HG03066 (cell line): Measurements from ENCODE around the gene ILKAP.

Experiments
- ATAC-seq: cut with Tn5 transposase; IDR thresholded peaks from one replicate; pipeline ENCODE4 v1.9.1; 2021; ENCODE audit warnings: low read depth; ENCODE audit not compliant: unreplicated experiment

Gene ILKAP

DNA sequence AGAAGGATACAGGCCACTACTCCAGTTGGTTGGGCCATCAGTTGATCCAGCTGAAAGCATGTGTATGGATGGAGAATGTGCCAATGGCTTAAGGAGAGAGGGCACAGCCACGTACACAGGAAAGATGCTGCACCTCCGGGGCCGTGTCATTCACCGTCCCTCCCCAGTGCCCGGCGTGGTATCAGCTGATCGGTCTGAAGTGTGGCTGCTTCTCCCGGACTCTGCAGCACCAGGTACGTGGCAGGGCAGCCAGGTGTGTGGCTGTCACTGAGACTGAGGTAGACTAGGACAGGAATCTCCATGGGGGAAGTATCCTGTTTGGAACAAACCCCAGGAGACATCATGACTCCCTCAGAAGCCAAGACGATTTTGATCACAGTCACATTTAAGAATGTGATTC lies 48.9 kb downstream of the ILKAP start:
- no peak for ATAC-seq

DNA sequence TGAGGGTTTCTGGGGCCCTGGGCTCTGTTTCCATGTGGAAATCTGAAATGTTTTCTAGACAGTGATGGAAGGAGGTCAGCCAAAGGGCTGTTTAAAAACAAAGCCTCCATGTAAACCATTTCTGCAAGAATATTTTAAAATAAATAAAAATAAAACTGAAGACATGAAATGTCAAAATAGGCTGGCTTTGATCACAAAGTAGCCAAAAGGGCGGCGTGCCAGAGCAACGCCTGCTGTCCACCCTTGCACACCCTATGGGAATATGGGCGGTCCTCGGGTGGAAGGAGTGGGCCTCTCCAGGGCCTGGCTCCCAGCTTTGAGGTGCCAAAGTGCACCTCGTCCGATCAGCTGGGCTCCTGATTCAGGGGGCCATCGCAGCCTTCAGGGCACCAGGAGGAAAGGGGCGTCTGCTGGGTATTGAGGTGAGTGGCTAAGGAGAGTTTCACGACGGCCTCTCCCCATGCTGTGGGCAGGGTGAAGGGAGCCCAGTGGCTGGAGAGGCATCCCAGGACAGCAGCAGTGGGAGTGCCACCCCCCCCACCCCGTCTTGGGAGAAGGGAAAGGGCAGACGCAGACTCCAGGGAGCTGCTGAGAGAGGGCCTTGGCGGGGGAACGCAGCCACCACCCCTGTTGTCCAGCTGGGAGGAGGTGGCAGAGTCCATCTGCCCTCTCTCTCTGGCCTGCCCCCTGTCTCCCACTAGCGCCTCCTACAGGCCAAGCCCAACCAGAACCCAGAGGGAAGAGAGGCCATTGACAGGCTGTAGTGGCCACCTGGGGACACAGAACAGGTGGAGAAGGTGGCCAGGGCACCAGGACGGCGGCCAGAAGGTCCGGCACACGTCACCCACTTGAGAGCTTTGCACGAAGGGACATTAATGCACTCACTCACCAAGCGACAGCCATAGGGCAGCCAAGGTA lies 50.5 kb downstream of the ILKAP start:
- no peak for ATAC-seq

DNA sequence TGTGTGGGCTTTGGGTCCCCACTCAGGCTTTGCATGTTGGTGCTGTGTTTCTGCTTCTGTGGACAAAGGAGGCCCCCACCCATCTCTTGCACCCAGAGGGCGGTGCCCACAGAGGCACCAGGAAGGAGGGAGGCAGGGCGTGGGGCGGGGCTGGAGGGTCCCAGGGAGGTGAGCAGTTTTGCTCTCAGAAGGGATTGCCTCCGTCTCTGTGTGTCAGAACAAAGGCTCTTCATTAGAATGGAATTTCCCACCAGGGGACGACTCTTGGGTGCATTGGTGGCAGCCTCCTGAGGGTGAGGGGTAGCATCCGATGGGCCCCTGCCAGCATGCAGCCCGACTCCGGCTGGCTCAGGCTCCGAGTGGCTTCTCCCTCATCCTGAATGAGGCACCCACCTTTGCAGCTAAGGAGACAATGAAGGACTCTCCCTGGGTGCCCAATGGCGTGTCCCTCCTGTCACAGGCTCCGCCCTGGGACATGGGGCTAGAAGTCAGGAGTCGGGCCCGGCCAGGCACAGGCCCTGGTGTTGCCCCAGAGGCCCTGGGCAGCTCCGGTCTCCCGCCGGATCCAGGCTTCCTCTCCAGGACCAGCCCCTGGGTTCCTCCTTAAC lies 51.8 kb downstream of the ILKAP start:
- ATAC-seq: no peak

DNA sequence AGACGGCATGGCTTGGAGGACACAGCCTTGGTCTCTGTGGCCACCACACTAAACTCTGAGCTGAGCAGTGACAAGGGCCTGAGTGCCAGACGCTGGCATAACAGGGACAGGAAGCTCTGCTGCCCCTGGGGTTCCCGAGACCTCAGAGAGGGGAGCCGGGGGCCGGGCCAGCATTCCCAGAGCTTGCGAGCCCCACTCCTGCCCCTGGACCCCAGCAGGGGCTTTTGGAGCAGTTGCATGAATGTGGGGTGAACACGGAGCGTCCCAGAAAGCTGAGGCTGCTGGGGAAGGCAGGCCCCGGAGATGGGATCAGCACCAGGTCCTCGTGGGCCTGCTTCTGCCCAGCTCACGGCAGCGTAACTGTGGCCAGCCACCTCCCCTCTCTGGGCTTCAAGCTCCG lies 52.3 kb downstream of the ILKAP start:
- ATAC-seq: no peak

DNA sequence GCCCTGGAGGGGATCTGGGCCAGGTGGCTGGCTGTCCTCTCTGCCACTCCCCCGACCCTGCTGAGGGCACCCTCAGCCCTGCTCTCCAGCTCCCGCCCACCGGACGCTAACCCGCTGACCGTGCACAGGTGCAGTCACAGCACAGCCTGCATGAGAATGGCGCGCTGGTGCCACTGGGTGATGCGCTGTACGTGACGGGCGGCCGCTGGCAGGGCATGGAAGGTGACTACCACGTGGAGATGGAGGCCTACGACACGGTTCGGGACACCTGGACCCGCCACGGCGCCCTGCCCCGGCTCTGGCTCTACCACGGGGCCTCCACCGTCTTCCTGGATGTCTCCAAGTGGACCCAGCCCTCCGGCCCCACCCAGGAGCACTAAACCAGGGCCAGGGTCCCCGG lies 52.8 kb downstream of the ILKAP start:
- no peak for ATAC-seq

DNA sequence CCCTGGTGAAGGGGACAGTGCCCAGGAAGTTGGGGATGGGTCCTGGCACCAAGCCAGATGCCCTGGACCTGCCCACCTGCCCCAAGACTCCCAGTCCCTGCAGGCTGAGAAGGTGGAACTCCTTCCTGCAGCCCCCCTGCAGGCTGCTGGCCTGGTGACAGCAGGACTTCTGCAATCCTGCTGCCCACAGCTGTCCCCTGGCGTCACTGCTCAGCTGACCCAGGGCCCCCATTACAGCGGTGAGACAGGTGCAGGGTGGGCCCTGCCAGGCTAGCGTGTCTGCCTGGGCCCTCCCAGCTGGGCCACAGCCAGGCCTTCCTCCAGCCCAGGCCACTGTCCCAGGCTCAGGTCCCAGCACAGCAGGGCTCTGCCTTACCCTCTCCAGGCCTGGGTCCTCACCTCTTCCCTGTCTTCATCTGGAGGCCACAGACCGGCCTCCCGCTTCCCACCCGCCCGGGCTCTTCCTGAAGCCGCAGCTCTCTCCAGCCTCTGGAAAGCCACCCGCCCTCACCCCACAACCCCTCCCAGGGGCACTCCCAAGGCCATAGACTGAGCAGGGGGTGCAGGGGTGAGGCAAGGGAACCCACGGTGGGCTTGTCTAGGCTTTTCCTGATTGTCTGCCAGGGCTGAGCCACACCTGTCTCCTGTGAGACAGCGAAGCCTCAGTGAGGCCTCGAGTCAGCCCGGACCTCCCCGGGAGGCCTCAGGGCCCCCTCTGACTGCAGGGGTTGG lies 53.5 kb downstream of the ILKAP start:
- no peak for ATAC-seq

DNA sequence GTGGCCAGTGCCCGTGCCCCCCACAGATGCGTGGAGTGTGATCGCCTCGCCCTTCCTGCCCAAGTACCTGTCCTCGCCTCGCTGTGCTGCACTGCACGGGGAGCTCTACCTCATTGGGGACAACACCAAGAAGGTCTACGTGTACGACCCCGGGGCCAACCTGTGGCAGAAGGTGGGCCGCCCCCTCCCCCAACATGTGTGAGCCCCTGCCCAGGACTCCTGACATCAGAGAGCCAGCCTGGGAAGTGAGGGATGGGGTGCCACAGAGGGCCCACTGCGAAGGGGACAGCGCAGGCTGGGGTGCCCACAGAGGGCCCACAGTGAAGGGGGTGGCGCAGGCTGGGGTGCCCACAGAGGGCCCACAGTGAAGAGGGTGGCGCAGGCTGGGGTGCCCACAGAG lies 54.5 kb downstream of the ILKAP start:
- no peak for ATAC-seq

DNA sequence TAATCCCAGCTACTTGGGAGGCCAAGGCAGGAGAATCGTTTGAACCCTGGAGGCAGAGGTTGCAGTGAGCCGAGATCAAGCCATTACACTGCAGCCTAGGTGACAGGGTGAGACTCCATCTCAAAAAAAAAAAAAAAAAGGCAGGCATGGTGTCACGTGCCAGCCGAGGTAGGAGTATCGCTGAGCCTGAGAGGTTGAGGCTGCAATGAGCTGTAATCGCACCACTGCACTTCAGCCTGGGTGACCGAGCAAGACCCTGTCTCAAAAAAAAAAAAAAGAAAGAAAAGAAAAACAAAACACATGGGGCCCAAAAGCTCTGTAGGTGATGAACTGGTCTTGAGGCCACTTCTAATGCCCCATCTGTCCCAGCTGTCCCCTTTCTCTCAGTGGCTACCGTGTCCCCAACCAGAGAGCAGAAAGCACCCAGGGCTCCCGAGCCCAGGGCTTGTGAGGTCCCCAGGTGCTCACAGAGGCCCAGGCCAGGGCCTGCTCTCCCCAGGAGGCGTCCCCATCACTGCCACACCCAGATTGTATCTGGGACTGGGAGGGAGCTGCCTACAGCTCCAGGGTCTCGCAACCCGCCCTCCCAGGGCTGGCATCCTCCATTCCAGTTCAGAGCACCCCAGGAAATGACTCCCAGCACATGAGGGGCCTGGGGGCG lies 56.5 kb downstream of the ILKAP start:
- ATAC-seq: no peak

DNA sequence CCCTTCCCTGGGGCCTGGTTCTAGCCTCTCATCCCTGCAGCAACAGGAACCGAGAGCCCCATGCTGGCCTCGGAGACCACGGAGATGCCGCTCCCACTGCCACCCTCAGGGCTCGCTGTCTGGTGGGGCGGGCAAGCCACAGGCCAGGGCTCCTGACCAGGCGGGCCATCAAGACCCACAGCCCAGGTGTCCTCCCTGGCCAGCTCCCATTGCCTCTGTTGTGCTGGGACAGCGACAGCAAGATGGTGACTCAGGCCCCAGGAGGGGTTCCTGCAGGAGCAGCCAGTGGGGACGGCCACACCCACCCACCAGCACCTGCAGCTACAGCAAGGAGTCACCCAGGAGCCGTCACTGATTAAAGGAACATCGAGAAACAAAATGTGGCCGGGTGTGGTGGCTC lies 57.6 kb downstream of the ILKAP start:
- ATAC-seq: no peak

DNA sequence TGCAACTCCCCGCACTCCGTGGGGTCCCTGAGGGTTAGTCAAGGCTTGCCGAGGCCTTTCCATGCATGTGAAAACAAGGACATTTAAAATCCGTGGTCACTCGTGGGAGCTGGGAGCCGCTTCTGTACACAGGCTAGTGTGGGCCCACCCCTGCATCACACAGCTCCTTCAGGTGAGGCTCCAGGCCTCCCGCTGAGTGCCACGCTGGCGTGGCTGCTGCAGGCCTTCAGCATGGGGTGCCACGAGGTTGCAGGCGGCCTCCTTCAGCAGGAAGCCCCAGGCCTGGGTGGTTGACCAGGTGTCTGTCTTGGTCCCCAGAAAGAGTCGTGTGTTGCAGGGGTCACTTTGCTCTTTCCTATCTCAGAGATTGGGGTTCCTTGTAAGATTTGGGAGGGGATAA lies 58.4 kb downstream of the ILKAP start:
- no peak for ATAC-seq

DNA sequence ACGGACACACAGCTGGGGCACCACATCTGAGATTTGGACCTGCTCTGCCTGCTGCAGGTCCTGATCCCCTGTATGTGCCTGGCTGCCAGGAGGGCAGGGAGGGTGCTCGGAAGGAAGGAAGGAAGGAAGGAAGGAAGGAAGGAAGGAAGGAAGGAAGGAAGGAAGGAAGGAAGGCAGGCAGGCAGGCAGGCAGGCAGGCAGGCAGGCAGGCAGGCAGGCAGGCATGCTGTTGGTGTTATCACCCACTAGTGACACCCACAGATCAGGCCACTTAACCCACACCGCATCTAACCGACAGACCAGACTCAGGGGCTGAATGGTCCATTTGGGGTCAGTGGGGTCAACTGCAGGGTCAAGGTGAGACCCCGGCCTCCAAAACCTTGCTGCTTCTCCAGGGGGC lies 59.2 kb downstream of the ILKAP start:
- no peak for ATAC-seq

DNA sequence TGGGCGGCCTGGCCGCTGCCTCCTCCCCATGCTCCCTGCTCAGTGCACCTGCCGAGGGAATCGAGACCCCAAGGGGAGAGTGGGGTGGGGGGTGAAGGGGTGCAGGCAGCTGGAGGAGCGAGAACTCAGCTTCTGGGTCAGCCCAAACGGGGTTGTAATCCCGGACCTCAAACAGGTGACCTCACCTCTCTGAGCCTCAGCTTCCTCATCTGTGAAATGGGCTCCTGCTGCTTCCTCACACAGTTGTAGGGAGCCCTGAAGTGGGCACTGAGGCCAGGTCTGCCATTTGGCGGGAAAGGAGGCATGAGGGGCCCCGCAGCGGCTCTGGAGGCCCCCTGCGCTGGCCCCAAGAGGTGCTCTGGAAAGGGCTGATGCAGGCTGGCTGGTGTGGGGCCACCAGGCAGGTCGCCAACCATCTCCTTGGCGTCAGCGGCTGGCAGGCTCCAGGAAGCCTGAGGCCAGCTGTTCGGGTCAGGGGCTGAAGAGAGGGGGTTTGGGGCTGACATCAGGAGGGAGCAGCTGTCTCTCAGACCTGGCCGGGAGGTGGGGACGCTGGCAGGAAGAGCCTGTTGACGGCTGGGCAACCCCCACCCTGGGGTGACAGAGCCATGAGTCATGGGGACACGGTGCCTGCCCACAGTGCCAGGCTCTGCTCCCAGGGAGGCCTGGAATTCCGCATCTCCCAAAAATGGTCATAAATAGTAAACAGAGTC lies 60.1 kb downstream of the ILKAP start:
- ATAC-seq: no peak

DNA sequence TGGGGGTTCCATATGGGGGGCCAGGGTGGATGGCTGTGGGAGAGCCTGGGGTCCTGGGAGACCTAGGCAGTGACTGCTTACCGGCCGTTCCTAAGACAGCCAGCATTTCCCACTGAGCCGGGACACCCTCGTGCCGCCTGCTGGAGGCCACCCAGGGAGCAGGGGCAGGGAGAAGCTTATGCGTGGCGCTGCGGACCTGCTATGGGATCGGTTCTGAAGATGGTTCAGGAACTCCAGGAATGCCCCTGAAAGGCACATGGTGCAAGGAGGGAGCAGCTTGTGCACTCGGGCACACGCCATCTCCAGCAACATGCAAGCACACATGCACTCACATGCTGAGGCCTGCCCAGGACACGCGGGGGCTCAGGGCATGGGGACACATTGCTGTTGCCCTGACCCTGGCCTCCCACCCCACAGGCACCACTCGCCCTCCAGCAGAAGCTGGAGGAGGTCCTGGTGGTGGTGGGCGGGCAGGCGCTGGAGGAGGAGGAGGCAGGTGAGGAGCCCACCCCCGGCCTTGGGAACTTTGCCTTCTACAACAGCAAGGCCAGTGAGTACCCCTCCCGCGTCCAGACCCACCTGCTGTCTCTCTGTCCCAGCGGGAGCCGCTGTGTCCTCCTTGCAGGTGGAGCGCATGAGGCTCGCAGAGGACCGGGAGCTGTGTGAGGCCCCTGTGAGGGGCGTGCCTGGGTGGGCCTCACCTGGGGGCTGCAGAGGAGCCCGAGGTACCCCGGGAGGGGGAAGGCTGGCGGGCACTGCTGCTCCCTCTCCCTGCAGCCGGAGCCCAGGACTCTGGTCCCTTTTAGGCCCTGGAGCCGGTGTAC lies 60.9 kb downstream of the ILKAP start:
- ATAC-seq: no peak

DNA sequence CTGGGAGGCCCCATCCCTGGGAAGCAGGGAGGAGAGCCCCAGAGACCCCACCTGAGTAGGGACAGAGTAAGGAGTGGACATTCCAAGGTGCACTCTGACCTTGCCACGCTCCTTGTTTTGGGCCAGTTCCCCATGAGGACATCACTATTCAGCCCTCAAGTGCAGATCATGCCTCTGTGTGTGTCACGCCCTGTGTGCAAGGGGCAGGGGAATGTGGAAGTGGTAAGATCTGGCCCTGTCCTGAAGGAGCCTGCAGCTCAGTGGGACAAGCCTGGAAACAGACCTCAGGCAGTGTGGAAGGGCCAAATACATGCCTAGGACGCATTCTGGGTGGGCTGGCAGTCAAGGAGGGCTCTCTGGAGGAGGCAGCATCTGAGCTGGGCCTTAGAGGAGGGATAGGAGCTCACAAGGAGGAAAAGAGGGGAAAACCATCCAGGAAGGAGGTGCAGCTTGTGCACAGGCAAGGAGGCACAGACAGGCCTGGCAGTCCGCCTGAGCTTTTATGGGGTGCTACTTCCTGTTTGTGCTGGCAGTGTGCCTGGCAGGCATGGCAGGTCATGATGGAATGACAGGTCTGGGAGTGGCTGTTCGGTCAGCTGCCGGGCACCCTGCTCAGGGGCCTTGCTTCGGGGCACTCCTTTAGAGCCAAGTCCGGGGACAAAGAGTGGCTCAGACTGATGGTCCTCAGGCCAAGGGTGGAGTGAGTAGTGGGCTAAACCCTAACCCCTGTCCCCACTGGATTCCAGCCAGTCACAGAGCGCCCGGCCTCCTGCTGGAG lies 61.8 kb downstream of the ILKAP start:
- ATAC-seq: no peak

DNA sequence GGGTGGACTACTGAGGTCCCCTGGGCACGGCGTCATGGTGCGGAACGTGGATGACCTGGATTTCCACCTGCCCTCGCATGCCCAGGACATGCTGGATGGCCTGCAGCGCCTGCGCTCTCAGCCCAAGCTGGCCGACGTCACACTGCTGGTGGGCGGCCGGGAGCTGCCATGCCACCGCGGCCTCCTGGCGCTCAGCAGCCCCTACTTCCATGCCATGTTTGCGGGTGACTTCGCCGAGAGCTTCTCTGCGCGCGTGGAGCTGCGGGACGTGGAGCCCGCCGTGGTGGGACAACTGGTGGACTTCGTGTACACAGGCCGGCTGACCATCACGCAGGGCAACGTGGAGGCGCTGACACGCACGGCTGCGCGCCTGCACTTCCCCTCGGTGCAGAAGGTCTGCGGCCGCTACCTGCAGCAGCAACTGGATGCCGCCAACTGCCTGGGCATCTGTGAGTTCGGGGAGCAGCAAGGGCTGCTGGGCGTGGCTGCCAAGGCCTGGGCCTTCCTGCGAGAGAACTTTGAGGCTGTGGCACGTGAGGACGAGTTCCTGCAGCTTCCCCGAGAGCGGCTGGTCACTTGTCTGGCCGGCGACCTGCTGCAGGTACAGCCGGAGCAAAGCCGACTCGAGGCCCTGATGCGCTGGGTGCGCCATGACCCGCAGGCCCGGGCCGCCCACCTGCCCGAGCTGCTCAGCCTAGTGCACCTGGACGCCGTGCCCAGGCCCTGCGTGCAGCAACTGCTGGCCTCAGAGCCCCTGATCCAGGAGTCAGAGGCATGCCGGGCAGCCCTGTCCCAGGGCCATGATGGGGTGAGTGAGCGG lies 62.6 kb downstream of the ILKAP start:
- no peak for ATAC-seq

DNA sequence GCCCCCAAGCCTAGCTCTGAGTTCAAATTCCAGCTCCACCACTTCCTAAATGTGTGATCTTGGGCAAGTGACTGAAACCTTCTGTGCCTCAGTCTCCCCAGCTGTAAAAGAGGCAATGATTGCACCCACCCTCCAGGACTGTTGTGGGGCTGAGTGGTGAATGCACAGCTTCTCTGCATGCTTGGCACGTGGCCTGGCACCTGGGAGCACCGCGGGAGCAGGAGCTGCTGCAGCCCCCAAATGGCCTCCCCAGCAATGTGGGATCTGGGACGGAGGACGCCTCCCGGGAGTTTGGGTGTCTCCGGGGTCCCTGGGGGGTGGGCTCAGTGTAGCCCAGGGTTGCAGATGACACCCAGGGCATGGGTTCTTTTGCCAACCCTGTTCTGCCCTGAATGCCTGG lies 63.5 kb downstream of the ILKAP start:
- no peak for ATAC-seq

DNA sequence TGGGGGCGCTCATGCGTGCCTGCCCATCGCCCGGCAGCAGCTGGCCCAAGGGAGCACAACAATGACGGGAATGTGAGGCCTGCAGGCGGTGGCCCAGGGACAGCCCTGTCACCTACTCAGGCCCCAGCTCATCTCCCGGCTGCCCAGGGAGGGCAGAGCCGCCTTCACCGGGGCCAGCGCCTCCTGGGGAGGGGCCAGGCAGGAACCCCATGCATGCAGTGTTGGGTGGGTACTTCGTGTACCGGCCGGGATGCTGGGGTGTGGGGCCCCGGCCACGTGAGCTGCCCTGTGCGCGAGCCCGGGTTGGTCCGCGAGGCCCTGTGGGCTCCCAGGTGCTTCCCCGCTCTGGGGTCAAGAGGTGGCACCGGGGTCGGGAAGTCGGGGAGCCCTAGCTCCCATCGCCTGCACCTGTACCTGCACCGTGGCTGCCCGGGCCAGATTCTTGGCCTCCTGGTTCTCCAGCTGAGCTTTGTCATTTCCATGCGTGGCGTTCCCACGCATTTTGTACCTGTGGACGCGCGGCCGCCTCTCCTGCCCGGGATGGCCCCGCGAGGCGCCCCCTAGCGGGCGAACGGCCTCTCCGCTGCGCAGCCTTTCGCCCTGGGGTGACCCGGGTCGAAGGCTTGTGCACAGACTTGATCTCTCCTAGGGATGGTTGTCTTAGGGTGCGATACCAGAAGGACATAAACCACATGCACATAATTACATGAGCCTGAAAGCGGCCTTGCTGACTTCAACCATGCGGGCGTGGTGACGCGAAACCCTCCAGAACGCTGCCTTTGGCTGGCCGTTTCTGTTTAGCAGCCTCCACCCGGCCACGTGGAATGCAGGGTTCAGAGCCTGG lies 64.1 kb downstream of the ILKAP start:
- ATAC-seq: no peak
